Ascending aorta (tissue), 2 donors: ENCODE data around the gene TMEM132A. TPM values are rescaled to one million over a fixed set of nuclear protein-coding genes. Genes with fewer than 3 reads are reported as not detected.

Source experiments
- DNase-seq, 2 donors: peaks; one replicate each; pipeline ENCODE4 v3.0.0-alpha.2; 2019; ENCODE audit warnings: low spot score in 2 of 2
- H3K27ac ChIP-seq, 2 donors: fragments of 200-600 bp; sonication (generic); one replicate each; pipeline ENCODE4 v1.5.1; 2016 to 2017; ENCODE audit warnings: mild to moderate bottlenecking in 1 of 2
- H3K27me3 ChIP-seq: fragments of 200-600 bp; sonication (generic); one replicate; pipeline ENCODE4 v1.5.1; 2017
- H3K36me3 ChIP-seq, 2 donors: fragments of 200-600 bp; sonication (generic); one replicate each; pipeline ENCODE4 v1.5.1; 2016
- H3K4me1 ChIP-seq, 2 donors: fragments of 200-600 bp; sonication (generic); one replicate each; pipeline ENCODE4 v1.5.1; 2016 to 2017; ENCODE audit warnings: mild to moderate bottlenecking in 1 of 2
- H3K4me3 ChIP-seq, 2 donors: fragments of 200-600 bp; sonication (generic); one replicate each; pipeline ENCODE4 v1.5.1; 2016 to 2017; ENCODE audit warnings: mild to moderate bottlenecking in 1 of 2
- H3K9me3 ChIP-seq, 2 donors: fragments of 200-600 bp; sonication (generic); one replicate each; pipeline ENCODE4 v1.5.1; 2016
- CTCF ChIP-seq, 3 experiments: fragments of 200-600 bp in 2 of 3; fragments of 450-650 bp in 1 of 3; sonication (generic) in 2 of 3; IDR thresholded peaks; one replicate each; pipeline ENCODE4 v1.5.1; 2016 to 2019; ENCODE audit warnings: antibody characterized with exemption in 3 of 3, mild to moderate bottlenecking in 1 of 3, moderate library complexity in 1 of 3
- intact Hi-C: fragments of 100-400 bp; cut with DNase I; formaldehyde crosslinking; loops from one replicate; pipeline ENCODE4 v1.15.1; 2023
- total RNA-seq: library from RNA; depleted of rRNA; stranded (reverse); fragments of >200 nt; gene quantifications from one replicate; pipeline ENCODE4 v1.1.0, GENCODE V29; 2016

TMEM132A gene
- total RNA-seq, 1 donor from 2014 or later, result 18.9 TPM

GRCh38 chr11:60879104-60879503, 45.2 kb upstream of the TMEM132A start:
- H3K36me3 ChIP-seq, result peaks cover 5 to 10% of the 10 kb centered on the region in 2 donors
- H3K9me3 ChIP-seq, result no peaks in the 10 kb centered on the region
- no peaks in the 10 kb centered on the region for H3K27me3 ChIP-seq
- H3K4me1 ChIP-seq, result peaks cover 0 to 4% of the 10 kb centered on the region in 2 donors
- DNase-seq, result no peak
- peak overlapping the region; percentile 14 to 57 for H3K27ac ChIP-seq
- no peak overlapping the region for H3K4me3 ChIP-seq
- intact Hi-C loops, result no loop called here
- no peak for TF ChIP-seq CTCF (IDR thresholded peaks at IDR 0.05)

GRCh38 chr11:60879971-60880588, 44.2 kb upstream of the TMEM132A start:
- Histone ChIP-seq H3K36me3 (peaks cover 5 to 10% of the 10 kb centered on the region in 2 donors), H3K4me3 (no peak overlapping the region), H3K27me3 (no peaks in the 10 kb centered on the region), H3K9me3 (no peaks in the 10 kb centered on the region), H3K4me1 (peaks cover 0 to 4% of the 10 kb centered on the region in 2 donors), H3K27ac (no peak overlapping the region)
- no peak for TF ChIP-seq CTCF (IDR thresholded peaks at IDR 0.05)
- DNase-seq, result no peak
- intact Hi-C loops, result no loop called here

- no peaks in the 10 kb centered on the region for H3K9me3 ChIP-seq
- peaks cover 0 to 4% of the 10 kb centered on the region in 2 donors for H3K4me1 ChIP-seq
- H3K4me3 ChIP-seq, result no peak overlapping the region
- no peak for TF ChIP-seq CTCF (IDR thresholded peaks at IDR 0.05)
- DNase-seq, result no peak
- H3K36me3 ChIP-seq, result peaks cover 5 to 10% of the 10 kb centered on the region in 2 donors
- intact Hi-C loops, result no loop called here
- H3K27me3 ChIP-seq, result no peaks in the 10 kb centered on the region
- H3K27ac ChIP-seq, result no peak overlapping the region
These were observed 43.5 kb upstream of the TMEM132A start for GRCh38 chr11:60880643-60881282.

- H3K4me3 ChIP-seq, result no peak overlapping the region
- H3K36me3 ChIP-seq, result peaks cover 7 to 20% of the 10 kb centered on the region in 2 donors
- no peaks in the 10 kb centered on the region for H3K27me3 ChIP-seq
- peak in 1 of 3 experiments; percentile 34 for TF ChIP-seq CTCF (IDR thresholded peaks at IDR 0.05)
- H3K9me3 ChIP-seq, result no peaks in the 10 kb centered on the region
- intact Hi-C loops, result no loop called here
- H3K4me1 ChIP-seq, result no peaks in the 10 kb centered on the region
- no peak overlapping the region for H3K27ac ChIP-seq
- DNase-seq, result no peak
These were observed 36.7 kb upstream of the TMEM132A start for GRCh38 chr11:60887556-60887955.

- Histone ChIP-seq H3K27ac (no peak overlapping the region), H3K4me3 (no peak overlapping the region), H3K27me3 (no peaks in the 10 kb centered on the region), H3K36me3 (peaks cover 25 to 40% of the 10 kb centered on the region in 2 donors), H3K9me3 (no peaks in the 10 kb centered on the region), H3K4me1 (no peaks in the 10 kb centered on the region)
- no peak for TF ChIP-seq CTCF (IDR thresholded peaks at IDR 0.05)
- no peak for DNase-seq
- intact Hi-C loops, result no loop called here
These were observed 34.4 kb upstream of the TMEM132A start for GRCh38 chr11:60889869-60890311.
